Measurements from ENCODE around the gene DMTF1. TPM values are rescaled to one million over a fixed set of nuclear protein-coding genes. Genes with fewer than 3 reads are reported as not detected.

The DMTF1 gene
- total and polyA plus RNA-seq, 2 of the 4 experiments (the other 2 are of a cell fraction): 59.0 to 69.0 TPM

GRCh38 chr7:87170828-87171227 lies 18.6 kb downstream of the DMTF1 start:
- Histone ChIP-seq H2AK9ac (replicated peaks; ENCODE audit: low read depth, low read length, poor library complexity) (no peak overlapping the region), H3K79me1 (ENCODE audit: low read depth in 1 of 2, low read length in 2 of 2) (peaks cover 7 to 25% of the 10 kb centered on the region in 2 experiments), H3K9me1 (ENCODE audit: insufficient read depth, low read length) (peaks cover 2% of the 10 kb centered on the region; the same call in 1 of the 2 replicates), H3K4me1 (ENCODE audit: control insufficient read depth, insufficient read depth, low read length) (no peaks in the 10 kb centered on the region), H4K5ac (ENCODE audit: low read depth, low read length) (no peak overlapping the region), H2BK20ac (ENCODE audit: low read depth, low read length) (no peak overlapping the region), H3K9ac (ENCODE audit: low read depth, low read length) (no peak overlapping the region), H4K91ac (ENCODE audit: insufficient read depth, low read depth, low read length) (no peak overlapping the region), H3K4ac (ENCODE audit: low read depth, low read length) (no peak overlapping the region), H3K4me2 (ENCODE audit: low read depth, low read length) (no peak overlapping the region), H4K20me1 (ENCODE audit: insufficient read depth, low read length) (no peaks in the 10 kb centered on the region), H2BK120ac (ENCODE audit: low read depth, low read length) (no peak overlapping the region), H3K14ac (replicated peaks; ENCODE audit: low read depth, low read length) (no peak overlapping the region), H3K18ac (ENCODE audit: low read depth, low read length) (no peak overlapping the region), H2AK5ac (ENCODE audit: low read depth, low read length) (no peak overlapping the region), H3K27ac (ENCODE audit: insufficient read depth, low read length) (no peak overlapping the region), H3K9me3 (ENCODE audit: control insufficient read depth, insufficient read depth, low read length) (no peaks in the 10 kb centered on the region), H4K8ac (ENCODE audit: low read depth in 2 of 2, low read length in 2 of 2) (no peak overlapping the region), H3K36me3 (ENCODE audit: control insufficient read depth, insufficient read depth, low read length) (peaks cover 48% of the 10 kb centered on the region), H3K56ac (ENCODE audit: extremely low read depth, insufficient read depth, low read length) (no peak overlapping the region), H2BK15ac (ENCODE audit: low read depth, low read length) (no peak overlapping the region), H2AFZ (replicated peaks; ENCODE audit: low read length, poor library complexity) (no peak overlapping the region), H3K4me3 (ENCODE audit: insufficient read depth, low read depth, low read length) (no peak overlapping the region), H3K27me3 (ENCODE audit: control insufficient read depth, insufficient read depth, low read length) (no peaks in the 10 kb centered on the region), H3K23ac (ENCODE audit: low read depth, low read length) (no peak overlapping the region), H2BK5ac (ENCODE audit: low read depth, low read length, poor library complexity, severe bottlenecking) (no peak overlapping the region)
- TF ChIP-seq RAD21 (IDR thresholded peaks at IDR 0.05; ENCODE audit: low read length) (no peak), ELK1 (IDR thresholded peaks at IDR 0.05; ENCODE audit: borderline replicate concordance, low read depth, low read length) (no peak), MAFK (IDR thresholded peaks at IDR 0.05; ENCODE audit: low read depth, low read length) (no peak), MAZ (IDR thresholded peaks at IDR 0.05; ENCODE audit: borderline replicate concordance, low read depth, low read length) (no peak), SMC3 (IDR thresholded peaks at IDR 0.05; ENCODE audit: low read depth, low read length) (no peak), NFE2L2 (IDR thresholded peaks at IDR 0.05; ENCODE audit: low read depth, low read length) (no peak), CHD1 (IDR thresholded peaks at IDR 0.05; ENCODE audit: low read depth, low read length) (no peak), POLR2A (IDR thresholded peaks at IDR 0.05; ENCODE audit: low read depth, low read length) (no peak), MXI1 (IDR thresholded peaks at IDR 0.05; ENCODE audit: borderline replicate concordance, low read depth, low read length) (no peak)
- ChIA-PET POLR2A (ENCODE audit: unreplicated experiment) (no interaction called here), CTCF (no interaction called here)
- in situ Hi-C loops (cut with MboI; ENCODE audit: low sequenced_read_pairs) (no loop called here), dilution Hi-C loops (cut with HindIII; ENCODE audit: low sequenced_read_pairs, unreplicated experiment) (no loop called here), intact Hi-C loops (cut with micrococcal nuclease) (loop anchor here (2.0 kb wide), 1 partner anchor 18 kb away; no protein-coding TSS in a partner anchor)
- DNase-seq (no peak), ATAC-seq (ENCODE audit: low read depth) (no peak)
- BruUV-seq (replicated peaks): no TSS peak
- no CpG with 5 or more reads among the region's 3 CpGs for WGBS, 2 experiments (ENCODE audit: extremely low coverage in 2 of 2, insufficient read length in 1 of 2)

Data from IMR-90 (cell line).